Natural killer cell (primary cell): ENCODE measurements around the gene DOLK. TPM values are rescaled to one million over a fixed set of nuclear protein-coding genes. Genes with fewer than 3 reads are reported as not detected.
A peak's percentile ranks its signal among the peaks of the same experiment; 100 is the strongest.

Experiments
- ATAC-seq, 3 donors: fragments of 150-1000 bp in 2 of 3; fragments of 200-7000 bp in 1 of 3; cut with Tn5 transposase; 1 replicate in 1 of 3; 2 replicates in 2 of 3; pipeline ENCODE4 v1.10.0; 2021; ENCODE audit warnings: mild to moderate bottlenecking in 2 of 3, moderate library complexity in 2 of 3
- DNase-seq, 2 donors: peaks; one replicate each; pipeline versions ENCODE4 v3.0.0 to v3.0.0-alpha.2; 2013 to 2021; ENCODE audit warnings: mixed read lengths in 1 of 2
- H3K27ac ChIP-seq: one replicate; pipeline ENCODE4 v1.5.1; 2013; ENCODE audit warnings: mild to moderate bottlenecking, low read length
- H3K27me3 ChIP-seq: one replicate; pipeline ENCODE4 v1.6.1; 2013; ENCODE audit warnings: low read length; ENCODE audit not compliant: control insufficient read depth, insufficient read depth
- H3K36me3 ChIP-seq: one replicate; pipeline ENCODE4 v1.6.1; 2013; ENCODE audit warnings: low read length; ENCODE audit not compliant: control insufficient read depth, insufficient read depth
- H3K4me1 ChIP-seq: one replicate; pipeline ENCODE4 v1.6.1; 2013; ENCODE audit warnings: low read length; ENCODE audit not compliant: control insufficient read depth, insufficient read depth
- H3K4me3 ChIP-seq: one replicate; pipeline ENCODE4 v1.5.1; 2013; ENCODE audit warnings: low read length
- H3K9me3 ChIP-seq: one replicate; pipeline ENCODE4 v1.6.1; 2013; ENCODE audit warnings: low read length; ENCODE audit not compliant: control insufficient read depth, insufficient read depth
- H3K27ac Mint-ChIP-seq, 2 donors: one replicate each; pipeline ENCODE4 v1.8.0; 2022; ENCODE audit warnings: mild to moderate bottlenecking in 2 of 2, mixed read lengths in 2 of 2, moderate library complexity in 1 of 2
- H3K27me3 Mint-ChIP-seq, 2 donors: one replicate each; pipeline ENCODE4 v1.8.0; 2022; ENCODE audit warnings: low read depth in 2 of 2, mixed read lengths in 2 of 2
- H3K36me3 Mint-ChIP-seq: one replicate; pipeline ENCODE4 v1.8.0; 2022; ENCODE audit warnings: mixed read lengths
- H3K4me1 Mint-ChIP-seq, 2 donors: one replicate each; pipeline ENCODE4 v1.8.0; 2022; ENCODE audit warnings: mixed read lengths in 2 of 2
- H3K4me3 Mint-ChIP-seq: one replicate; pipeline ENCODE4 v1.8.0; 2022; ENCODE audit warnings: mild to moderate bottlenecking, moderate library complexity, mixed read lengths
- H3K9me3 Mint-ChIP-seq, 2 donors: one replicate each; pipeline ENCODE4 v1.8.0; 2022; ENCODE audit warnings: mixed read lengths in 2 of 2
- CTCF ChIP-seq: fragments of 200-600 bp; IDR thresholded peaks from one replicate; pipeline ENCODE4 v1.8.0; 2022; ENCODE audit warnings: antibody characterized with exemption
- WGBS: methylation state at CpG from one replicate; pipeline ENCODE4 v1.1.7; 2013; ENCODE audit warnings: missing lambda C conversion rate; ENCODE audit not compliant: insufficient coverage; 5-methylcytosine and 5-hydroxymethylcytosine counted together
- intact Hi-C: fragments of 100-400 bp; cut with micrococcal nuclease; formaldehyde crosslinking; loops from one replicate; pipeline ENCODE4 v1.14.2; 2022
- total RNA-seq, 4 donors: library from RNA; stranded (reverse); fragments of 120-200 nt in 1 of 4; gene quantifications; one replicate each; pipeline versions ENCODE4 v1.2.3 to v1.2.4, GENCODE V29; 2013 to 2022

Gene DOLK
- total RNA-seq, 3 donors from 2014 or later (not counting 1 experiment from before 2014, with no cell fraction given): 4.8 to 8.9 (median 6.7) TPM

DNA sequence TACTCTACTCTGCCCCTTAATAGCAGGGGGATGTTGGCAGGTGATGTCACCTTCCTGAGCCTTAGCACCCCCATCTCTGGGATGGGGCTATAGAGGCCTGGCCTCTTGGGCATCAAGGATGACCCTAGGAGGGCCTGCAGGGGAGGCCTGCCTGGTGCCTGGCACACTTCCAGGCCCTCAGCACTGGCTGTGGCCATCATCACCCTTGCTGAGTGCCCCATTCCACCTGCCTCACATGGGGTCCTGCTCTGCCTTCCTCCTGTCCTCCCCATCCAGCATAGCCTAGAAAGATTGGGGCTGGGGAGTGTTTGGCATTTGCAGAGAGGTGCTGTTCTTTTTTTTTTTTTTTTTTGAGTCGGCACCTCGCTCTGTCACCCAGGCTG, 44.3 kb downstream of the DOLK start:
- DNase-seq (peak in 1 of 2 donors; percentile 49), ATAC-seq (peak in 2 of 3 donors; percentile 1 to 9)
- no peaks in the 10 kb centered on the region for H3K9me3 ChIP-seq
- peaks cover 15% of the 10 kb centered on the region for H3K36me3 ChIP-seq
- H3K27ac Mint-ChIP-seq: peak overlapping the region; percentile 87 to 95
- no peak for TF ChIP-seq CTCF
- 50% methylated on average over 1 of the region's 2 CpGs for WGBS
- H3K4me3 Mint-ChIP-seq: peak overlapping the region; percentile 83
- H3K4me1 ChIP-seq: peaks cover 76% of the 10 kb centered on the region
- H3K4me1 Mint-ChIP-seq: peaks cover 39 to 78% of the 10 kb centered on the region in 2 donors
- H3K4me3 ChIP-seq: peak overlapping the region; percentile 12
- H3K27me3 Mint-ChIP-seq: no peaks in the 10 kb centered on the region
- no peaks in the 10 kb centered on the region for H3K27me3 ChIP-seq
- intact Hi-C loops: no loop called here
- no peaks in the 10 kb centered on the region for H3K9me3 Mint-ChIP-seq
- no peaks in the 10 kb centered on the region for H3K36me3 Mint-ChIP-seq
- H3K27ac ChIP-seq: peak overlapping the region; percentile 84

DNA sequence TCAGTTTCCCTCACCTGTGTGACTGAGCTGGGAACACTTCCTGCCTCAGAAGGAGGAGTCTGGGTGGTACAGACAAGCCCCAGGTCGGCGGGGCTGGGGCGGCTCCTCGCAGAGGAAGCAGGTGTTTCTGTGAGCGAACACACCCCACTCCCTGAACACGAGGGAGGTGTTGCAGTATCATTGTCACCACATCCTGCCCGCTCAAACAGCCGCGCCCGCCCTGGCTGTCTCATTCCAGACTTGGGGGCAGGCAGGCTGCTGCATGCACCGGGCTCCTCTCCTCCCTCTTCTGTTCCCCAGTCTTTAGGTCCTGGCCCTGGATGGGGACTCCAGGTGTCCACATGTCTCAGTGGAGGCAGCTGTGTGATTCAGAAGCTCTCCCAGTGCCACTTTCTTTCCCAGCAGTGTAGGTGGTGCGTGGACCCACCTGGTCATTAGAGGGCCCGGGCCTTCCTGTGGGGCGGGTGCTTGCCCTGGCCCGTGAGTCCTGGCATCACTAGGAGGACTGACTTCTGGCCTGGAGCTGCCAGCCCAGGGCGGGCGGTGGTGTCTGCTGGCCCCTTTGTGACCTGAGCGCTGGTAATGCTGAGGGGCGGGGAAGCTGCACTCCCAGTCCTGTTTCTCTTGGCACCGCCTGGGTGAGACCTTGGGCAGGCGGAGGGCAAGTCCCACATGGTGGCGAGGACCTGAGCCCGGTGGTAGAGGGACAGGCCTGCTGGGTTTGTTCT, 44.9 kb downstream of the DOLK start:
- peak overlapping the region; percentile 84 for H3K27ac ChIP-seq
- ATAC-seq: peak; percentile 78 to 92 (median 89)
- intact Hi-C loops: loop anchor here (1.0 kb wide), 2 partner anchors 10 to 20 kb away; partner anchors contain the start of gene LRRC8A
- no peaks in the 10 kb centered on the region for H3K9me3 Mint-ChIP-seq
- no peaks in the 10 kb centered on the region for H3K9me3 ChIP-seq
- peaks cover 81% of the 10 kb centered on the region for H3K4me1 ChIP-seq
- no peaks in the 10 kb centered on the region for H3K27me3 Mint-ChIP-seq
- 19% methylated on average over 23 of the region's 23 CpGs for WGBS
- peak overlapping the region; percentile 87 to 95 for H3K27ac Mint-ChIP-seq
- H3K27me3 ChIP-seq: no peaks in the 10 kb centered on the region
- DNase-seq: peak; percentile 81 to 93
- H3K4me1 Mint-ChIP-seq: peaks cover 40 to 78% of the 10 kb centered on the region in 2 donors
- peak overlapping the region; percentile 12 for H3K4me3 ChIP-seq
- H3K36me3 ChIP-seq: peaks cover 9% of the 10 kb centered on the region
- H3K36me3 Mint-ChIP-seq: no peaks in the 10 kb centered on the region
- no peak for TF ChIP-seq CTCF
- H3K4me3 Mint-ChIP-seq: peak overlapping the region; percentile 83

- Mint-ChIP-seq H3K4me1 (peaks cover 44 to 78% of the 10 kb centered on the region in 2 donors), H3K9me3 (no peaks in the 10 kb centered on the region), H3K27me3 (no peaks in the 10 kb centered on the region), H3K27ac (peak overlapping the region; percentile 87 to 95), H3K4me3 (peak overlapping the region; percentile 83), H3K36me3 (no peaks in the 10 kb centered on the region)
- TF ChIP-seq CTCF: no peak
- intact Hi-C loops: loop anchor here (1.0 kb wide), 2 partner anchors 10 to 20 kb away; partner anchors contain the start of gene LRRC8A
- H3K4me1 ChIP-seq: peaks cover 86% of the 10 kb centered on the region
- no peaks in the 10 kb centered on the region for H3K27me3 ChIP-seq
- H3K27ac ChIP-seq: peak overlapping the region; percentile 84
- 66% methylated on average over 5 of the region's 5 CpGs for WGBS
- peaks cover 10% of the 10 kb centered on the region for H3K36me3 ChIP-seq
- no peak overlapping the region for H3K4me3 ChIP-seq
- no peak for DNase-seq
- no peaks in the 10 kb centered on the region for H3K9me3 ChIP-seq
- ATAC-seq: peak; percentile 2 to 6 (median 6)
Observed at GRCh38 chr9:128901822-128902221, 45.6 kb downstream of the DOLK start.
